H1 (cell line): ENCODE measurements around the gene TAF6.
A peak's percentile ranks its signal among the peaks of the same experiment; 100 is the strongest.

ENCODE experiments used
- CTCF ChIP-seq, 3 experiments: IDR thresholded peaks; 1 replicate in 2 of 3; 2 replicates in 1 of 3; pipeline versions ENCODE4 v1.5.1 to v1.6.1; 2011; ENCODE audit warnings: low read length in 3 of 3, mild to moderate bottlenecking in 3 of 3, inconsistent platforms in 2 of 3, low read depth in 1 of 3, moderate library complexity in 1 of 3; ENCODE audit not compliant: insufficient read depth in 1 of 3; ENCODE audit errors: control extremely low read depth in 1 of 3
- E2F6 ChIP-seq: IDR thresholded peaks from 2 replicates; pipeline ENCODE4 v1.6.1; 2012; ENCODE audit warnings: inconsistent platforms
- EZH2 ChIP-seq: fragments of 200-600 bp; sonication (generic); IDR thresholded peaks from 2 replicates; pipeline ENCODE4 v1.7.1; 2012; ENCODE audit warnings: low read depth, mild to moderate bottlenecking, moderate library complexity, low read length, inconsistent platforms; ENCODE audit not compliant: severe bottlenecking
- POLR2AphosphoS5 ChIP-seq: IDR thresholded peaks from 2 replicates; pipeline ENCODE4 v1.6.1; 2011; ENCODE audit warnings: low read depth, low read length
- RFX5 ChIP-seq: IDR thresholded peaks from 2 replicates; pipeline ENCODE4 v1.6.1; 2011; ENCODE audit warnings: low read depth, low read length, improper control_type of control experiment, borderline replicate concordance
- TAF1 ChIP-seq: IDR thresholded peaks from 2 replicates; pipeline ENCODE4 v1.6.1; 2011; ENCODE audit warnings: mild to moderate bottlenecking, low read depth, low read length

GRCh38 chr7:100148559-100149328, 29.6 kb upstream of the TAF6 start, which contains the start of gene LAMTOR4:
- peak; percentile 73 for TF ChIP-seq E2F6
- TF ChIP-seq CTCF (IDR thresholded peaks at IDR 0.05; ENCODE audit: control extremely low read depth in 1 of 3, insufficient read depth in 1 of 3, low read depth in 1 of 3, low read length in 3 of 3) = peak in 1 of 3 experiments; percentile 18; a peak in 2 of 4 replicates
- TF ChIP-seq POLR2AphosphoS5 = peak; percentile 77
- TF ChIP-seq EZH2 = no peak
- TF ChIP-seq RFX5 = no peak
- TF ChIP-seq TAF1 = peak; percentile 62
